IMR-90 (cell line): ENCODE data around the gene ART4. TPM values are rescaled to one million over a fixed set of nuclear protein-coding genes. Genes with fewer than 3 reads are reported as not detected.
A peak's percentile ranks its signal among the peaks of the same experiment; 100 is the strongest.

Source experiments
- ATAC-seq: fragments of 200-7000 bp; cut with Tn5 transposase; 2 replicates; pipeline ENCODE4 v1.9.1; 2020; ENCODE audit warnings: low read depth, mild to moderate bottlenecking, moderate library complexity
- BruUV-seq: library from RNA; stranded (reverse); fragments of 400-500 nt; replicated peaks from 2 replicates; lab custom pipeline; 2021; lab: Mats Ljungman, UMichigan
- CTCF ChIA-PET: fragments of 300-600 bp; formaldehyde crosslinking; extraction: SDS; loops from one replicate; lab custom pipeline; 2021; ENCODE audit warnings: antibody characterized with exemption; lab: Yijun Ruan, JAX
- POLR2A ChIA-PET: fragments of 300-600 bp; sonication (Branson Sonifier 250); formaldehyde crosslinking; loops from one replicate; lab custom pipeline; 2022; ENCODE audit warnings: antibody characterized with exemption; ENCODE audit not compliant: unreplicated experiment; lab: Charles Lee
- DNase-seq: peaks from one replicate; pipeline ENCODE4 v3.0.0; 2013
- H2AFZ ChIP-seq: replicated peaks from 2 replicates; pipeline ENCODE3; 2013; ENCODE audit warnings: low read length, mild to moderate bottlenecking; ENCODE audit not compliant: poor library complexity
- H2AK5ac ChIP-seq: 2 replicates; pipeline ENCODE4 v1.6.1; 2013; ENCODE audit warnings: low read depth, low read length, inconsistent platforms
- H2AK9ac ChIP-seq: replicated peaks from 2 replicates; pipeline ENCODE3; 2013; ENCODE audit warnings: mild to moderate bottlenecking, low read depth, low read length, moderate library complexity; ENCODE audit not compliant: poor library complexity
- H2BK120ac ChIP-seq: 2 replicates; pipeline ENCODE4 v1.6.1; 2013; ENCODE audit warnings: low read depth, low read length, inconsistent platforms
- H2BK15ac ChIP-seq: 3 replicates; pipeline ENCODE4 v1.6.1; 2013; ENCODE audit warnings: low read depth, low read length, inconsistent platforms
- H2BK20ac ChIP-seq: 2 replicates; pipeline ENCODE4 v1.6.1; 2013; ENCODE audit warnings: low read depth, mild to moderate bottlenecking, inconsistent platforms, low read length, moderate library complexity
- H2BK5ac ChIP-seq: 2 replicates; pipeline ENCODE4 v1.6.1; 2013; ENCODE audit warnings: mild to moderate bottlenecking, low read depth, low read length, inconsistent platforms; ENCODE audit not compliant: poor library complexity, severe bottlenecking
- H3K14ac ChIP-seq: replicated peaks from 2 replicates; pipeline ENCODE4 v1.6.1; 2013; ENCODE audit warnings: low read depth, low read length, inconsistent platforms
- H3K18ac ChIP-seq: 2 replicates; pipeline ENCODE4 v1.6.1; 2013; ENCODE audit warnings: low read depth, low read length, control low read depth
- H3K23ac ChIP-seq: 2 replicates; pipeline ENCODE4 v1.6.1; 2013; ENCODE audit warnings: low read depth, low read length, inconsistent platforms
- H3K27ac ChIP-seq: 2 replicates; pipeline ENCODE4 v1.5.1; 2013; ENCODE audit warnings: mild to moderate bottlenecking, control low read depth, low read length; ENCODE audit not compliant: insufficient read depth
- H3K27me3 ChIP-seq: 2 replicates; pipeline ENCODE4 v1.6.1; 2013; ENCODE audit warnings: low read length; ENCODE audit not compliant: control insufficient read depth, insufficient read depth
- H3K36me3 ChIP-seq: 2 replicates; pipeline ENCODE4 v1.6.1; 2013; ENCODE audit warnings: low read length, mixed read lengths; ENCODE audit not compliant: control insufficient read depth, insufficient read depth
- H3K4ac ChIP-seq: 2 replicates; pipeline ENCODE4 v1.6.1; 2013; ENCODE audit warnings: low read depth, low read length, inconsistent platforms
- H3K4me1 ChIP-seq: 2 replicates; pipeline ENCODE4 v1.6.1; 2013; ENCODE audit warnings: low read length, mixed read lengths; ENCODE audit not compliant: control insufficient read depth, insufficient read depth
- H3K4me2 ChIP-seq: 2 replicates; pipeline ENCODE4 v1.6.1; 2013; ENCODE audit warnings: low read depth, mild to moderate bottlenecking, control low read depth, low read length, moderate library complexity
- H3K4me3 ChIP-seq: 2 replicates; pipeline ENCODE4 v1.5.1; 2013; ENCODE audit warnings: low read depth, mild to moderate bottlenecking, control low read depth, low read length, moderate library complexity; ENCODE audit not compliant: insufficient read depth
- H3K56ac ChIP-seq: 2 replicates; pipeline ENCODE4 v1.6.1; 2013; ENCODE audit warnings: low read length, inconsistent platforms; ENCODE audit not compliant: insufficient read depth; ENCODE audit errors: extremely low read depth
- H3K79me1 ChIP-seq, 2 experiments: 2 replicates each; pipeline ENCODE4 v1.6.1; 2013; ENCODE audit warnings: low read length in 2 of 2, inconsistent platforms in 1 of 2, low read depth in 1 of 2
- H3K9ac ChIP-seq: 2 replicates; pipeline ENCODE4 v1.6.1; 2013; ENCODE audit warnings: low read depth, low read length, control low read depth
- H3K9me1 ChIP-seq: 2 replicates; pipeline ENCODE4 v1.6.1; 2013; ENCODE audit warnings: low read length, inconsistent platforms; ENCODE audit not compliant: insufficient read depth
- H3K9me3 ChIP-seq: 2 replicates; pipeline ENCODE4 v1.6.1; 2013; ENCODE audit warnings: low read length; ENCODE audit not compliant: control insufficient read depth, insufficient read depth
- H4K20me1 ChIP-seq: 2 replicates; pipeline ENCODE4 v1.6.1; 2013; ENCODE audit warnings: low read length, inconsistent platforms; ENCODE audit not compliant: insufficient read depth
- H4K5ac ChIP-seq: 2 replicates; pipeline ENCODE4 v1.6.1; 2013; ENCODE audit warnings: mild to moderate bottlenecking, low read depth, low read length, control low read depth
- H4K8ac ChIP-seq, 2 experiments: 2 replicates each; pipeline ENCODE4 v1.6.1; 2013; ENCODE audit warnings: low read depth in 2 of 2, low read length in 2 of 2, control low read depth in 1 of 2, inconsistent platforms in 1 of 2
- H4K91ac ChIP-seq: 2 replicates; pipeline ENCODE4 v1.6.1; 2013; ENCODE audit warnings: low read depth, low read length, inconsistent platforms; ENCODE audit not compliant: insufficient read depth
- BHLHE40 ChIP-seq: fragments of 150-350 bp; IDR thresholded peaks from 2 replicates; pipeline ENCODE4 v1.6.1; 2016; ENCODE audit warnings: mild to moderate bottlenecking, low read depth, low read length
- ELK1 ChIP-seq: fragments of 150-350 bp; IDR thresholded peaks from 2 replicates; pipeline ENCODE4 v1.6.1; 2016; ENCODE audit warnings: low read depth, mild to moderate bottlenecking, low read length, moderate library complexity, borderline replicate concordance
- MAFK ChIP-seq: IDR thresholded peaks from 2 replicates; pipeline ENCODE4 v1.6.1; 2012; ENCODE audit warnings: low read depth, low read length, improper control_type of control experiment
- MXI1 ChIP-seq: IDR thresholded peaks from 2 replicates; pipeline ENCODE4 v1.6.1; 2012; ENCODE audit warnings: low read depth, mild to moderate bottlenecking, low read length, moderate library complexity, borderline replicate concordance
- POLR2A ChIP-seq: IDR thresholded peaks from 2 replicates; pipeline ENCODE4 v1.6.1; 2012; ENCODE audit warnings: mild to moderate bottlenecking, low read depth, low read length
- USF2 ChIP-seq: fragments of 150-350 bp; IDR thresholded peaks from 2 replicates; pipeline ENCODE4 v1.6.1; 2017; ENCODE audit warnings: mild to moderate bottlenecking, antibody characterized with exemption, low read length, low read depth
- WGBS, 2 experiments: methylation state at CpG; one replicate each; pipeline versions ENCODE4 v1.1.5 to v1.1.7; 2013; ENCODE audit warnings: missing lambda C conversion rate in 2 of 2; ENCODE audit not compliant: insufficient read length in 1 of 2; ENCODE audit errors: extremely low coverage in 2 of 2; 5-methylcytosine and 5-hydroxymethylcytosine counted together
- dilution Hi-C: fragments of 300-500 bp; cut with HindIII; formaldehyde crosslinking; loops from one replicate; pipeline ENCODE4 v1.14.3; 2018; ENCODE audit warnings: low sequenced_read_pairs; ENCODE audit not compliant: unreplicated experiment
- in situ Hi-C: fragments of 300-500 bp; cut with MboI; formaldehyde crosslinking; loops from 3 replicates; pipeline ENCODE4 v1.14.3; 2019; ENCODE audit warnings: low sequenced_read_pairs, inconsistent platforms, mixed read lengths
- intact Hi-C: fragments of 100-400 bp; cut with micrococcal nuclease; formaldehyde crosslinking; loops from 2 replicates; pipeline ENCODE4 v1.10.0; 2022
- polyA plus RNA-seq, 3 experiments: library from polyadenylated mRNA; depleted of rRNA; stranded (reverse); fragments of >200 nt; gene quantifications; 2 replicates each; pipeline ENCODE4 v1.2.3, GENCODE V29; 2012; ENCODE audit warnings: low replicate concordance in 1 of 3
- total RNA-seq: library from RNA; depleted of rRNA; stranded (reverse); fragments of >200 nt; gene quantifications from 2 replicates; pipeline ENCODE4 v1.2.3, GENCODE V29; 2012

Gene ART4
- total and polyA plus RNA-seq, 2 of the 4 experiments (the other 2 are of a cell fraction) = not detected

GRCh38 chr12:14854586-14855183, 11.4 kb upstream of the ART4 start:
- in situ Hi-C loops = no loop called here
- Histone ChIP-seq H3K18ac (no peak overlapping the region), H2BK120ac (no peak overlapping the region), H3K9me3 (no peaks in the 10 kb centered on the region), H2AFZ (no peak overlapping the region), H3K9ac (no peak overlapping the region), H3K4me1 (peaks cover 2% of the 10 kb centered on the region; the same call in 1 of the 2 replicates), H3K4me3 (no peak overlapping the region), H2AK5ac (no peak overlapping the region), H2BK15ac (no peak overlapping the region), H2AK9ac (no peak overlapping the region), H2BK20ac (no peak overlapping the region), H2BK5ac (no peak overlapping the region), H3K14ac (no peak overlapping the region), H3K4me2 (no peak overlapping the region), H3K9me1 (no peaks in the 10 kb centered on the region; the same call in 1 of the 2 replicates), H3K27me3 (no peaks in the 10 kb centered on the region), H3K36me3 (no peaks in the 10 kb centered on the region), H4K8ac (no peak overlapping the region), H3K56ac (no peak overlapping the region), H4K5ac (no peak overlapping the region), H3K23ac (no peak overlapping the region), H3K79me1 (no peaks in the 10 kb centered on the region), H4K20me1 (no peaks in the 10 kb centered on the region), H4K91ac (no peak overlapping the region), H3K27ac (no peak overlapping the region), H3K4ac (no peak overlapping the region)
- BruUV-seq = no TSS peak
- intact Hi-C loops = no loop called here
- ChIA-PET POLR2A (no interaction called here), CTCF (interaction anchor here (0.7 to 1.0 kb wide), 3 partner anchors 140 to 451 kb away, joined by 3 read pairs; no protein-coding TSS in a partner anchor)
- dilution Hi-C loops = no loop called here
- no CpG with 5 or more reads among the region's 6 CpGs for WGBS, 2 experiments
- peak; percentile 16 for DNase-seq
- no peak for TF ChIP-seq POLR2A
- TF ChIP-seq MXI1 = no peak
- no peak for TF ChIP-seq MAFK
- TF ChIP-seq ELK1 = no peak
- no peak for TF ChIP-seq USF2
- TF ChIP-seq BHLHE40 = no peak
- ATAC-seq = peak; percentile 44
